ENCODE data around the gene SLC22A14.
"Not testable (repeated sequence)": the region's sequence is repeated elsewhere in the genome, so short reads cannot be mapped to it uniquely, and the experiment has no call there.

Gene SLC22A14

DNA sequence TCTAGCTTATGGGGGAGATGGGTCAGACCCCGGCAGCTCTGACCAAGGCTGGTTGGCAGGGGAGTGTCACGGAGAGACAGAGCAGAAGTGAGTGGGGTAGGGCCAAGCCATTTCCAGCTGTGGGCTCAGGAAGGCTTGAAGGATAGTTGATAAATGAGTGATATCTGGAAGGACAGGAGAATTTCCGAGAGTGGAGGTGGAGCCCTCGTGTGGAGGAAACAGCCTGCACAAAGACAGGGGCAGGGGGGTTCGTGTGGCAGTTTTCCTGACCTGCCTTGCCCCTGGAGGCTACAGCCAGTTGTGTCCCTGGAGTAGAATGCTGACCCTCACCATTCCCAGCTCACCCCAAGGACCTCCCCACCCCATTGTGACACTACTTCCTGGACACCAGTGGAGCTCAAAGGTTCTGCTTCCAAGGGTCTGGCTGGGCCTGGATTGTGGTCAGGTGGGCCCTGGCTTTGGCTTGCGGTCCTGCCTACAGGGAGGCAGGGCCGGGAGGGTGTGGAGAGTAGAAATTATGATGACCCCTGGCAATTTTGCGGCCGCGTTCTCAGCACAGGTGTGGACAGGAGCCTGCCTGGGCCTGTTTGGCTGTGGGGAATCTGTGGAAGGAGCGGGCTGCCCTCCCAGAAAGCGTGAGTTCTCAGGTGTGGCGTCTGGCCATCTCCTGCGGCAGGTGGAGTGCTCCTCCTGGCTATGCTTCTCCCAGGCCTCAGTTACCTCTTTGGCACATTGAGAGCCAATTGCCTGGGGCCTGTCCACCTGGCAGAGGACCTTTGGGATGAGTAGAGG is at the start of gene SLC22A14:
SLC22A14 (plus strand) TSS at position 400 of the 792 bp plus-strand sequence. CDS start 23,733 bp downstream, outside the sequence.
- DNase-seq (ENCODE audit: low read depth in 2 of 3, low spot score in 2 of 3) = no peak

GRCh38 chr3:38232701-38233100 is 49.4 kb upstream of the SLC22A14 start:
- no peak for DNase-seq (ENCODE audit: low read depth in 2 of 3, low spot score in 2 of 3)

DNA sequence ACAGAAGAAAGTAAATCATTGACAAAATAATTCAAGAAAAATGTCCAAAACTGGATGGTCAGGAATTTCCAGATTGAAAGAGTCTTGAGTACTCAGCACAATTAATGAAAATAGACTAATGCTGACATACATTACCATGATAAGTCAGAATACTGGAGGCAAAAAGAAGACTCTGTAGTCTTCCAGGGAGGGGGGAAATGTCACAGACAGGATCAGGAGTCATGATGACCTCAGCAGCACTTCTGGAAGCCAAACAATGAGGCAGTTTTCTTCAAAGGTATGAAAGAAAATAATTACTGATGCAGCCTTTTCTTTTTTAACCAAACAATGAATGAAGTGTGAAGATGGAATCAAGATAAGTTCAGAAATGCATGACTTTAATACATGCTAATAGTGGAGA is 46.6 kb upstream of the SLC22A14 start:
- DNase-seq (ENCODE audit: low read depth in 2 of 3, low spot score in 2 of 3) = no peak

DNA sequence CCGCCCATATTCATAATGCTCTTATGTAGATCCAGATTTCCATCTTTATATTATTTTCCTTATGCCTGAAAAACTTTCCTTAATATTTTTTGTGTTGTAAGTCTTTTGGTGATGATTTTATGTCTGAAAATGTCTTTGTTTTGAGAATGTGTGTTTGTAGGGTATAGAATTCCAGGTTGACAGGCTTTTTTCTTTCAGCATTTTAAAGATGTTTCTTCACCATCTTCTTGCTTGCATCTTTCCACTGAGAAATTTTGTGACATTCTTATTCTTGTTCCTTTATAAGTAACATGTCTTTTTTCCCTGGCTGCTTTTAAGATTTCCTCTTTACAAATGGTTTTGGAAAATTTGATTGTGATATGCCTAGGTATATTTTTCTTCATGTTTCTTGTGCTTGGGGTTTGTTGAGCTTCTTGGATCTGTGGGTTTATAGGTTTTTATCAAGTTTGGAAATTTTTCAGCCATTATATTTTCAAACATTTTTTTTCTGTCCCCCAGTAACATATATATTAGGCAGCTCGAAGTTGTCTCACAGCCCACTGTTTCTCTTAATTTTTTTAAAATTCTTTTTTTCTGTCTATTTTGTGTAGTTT is 43.6 kb upstream of the SLC22A14 start:
- DNase-seq (ENCODE audit: low read depth in 2 of 3, low spot score in 2 of 3) = no peak

- not testable (repeated sequence) for DNase-seq (ENCODE audit: low read depth in 2 of 3, low spot score in 2 of 3)
Observed at GRCh38 chr3:38242812-38243211, 39.3 kb upstream of the SLC22A14 start.

DNA sequence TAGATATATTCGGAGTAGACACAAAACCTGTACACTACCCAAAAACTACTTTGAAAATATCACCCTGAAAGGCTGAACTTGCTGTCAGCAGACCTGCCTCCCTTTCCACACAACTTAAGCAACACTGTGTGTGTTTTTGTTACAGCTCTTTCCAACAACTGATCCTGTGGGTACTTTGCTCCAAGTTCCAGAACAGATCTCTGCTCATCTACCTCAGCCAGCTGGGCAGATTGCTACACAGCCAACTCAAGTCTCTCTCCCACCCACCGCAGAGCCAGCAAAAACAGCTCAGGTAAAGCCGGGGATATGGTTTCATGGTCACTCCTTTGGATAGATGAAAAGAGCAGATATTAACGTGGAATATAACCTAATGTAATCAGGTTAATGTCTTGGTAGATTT is 36.2 kb upstream of the SLC22A14 start:
- DNase-seq (ENCODE audit: low read depth in 2 of 3, low spot score in 2 of 3) = no peak

DNA sequence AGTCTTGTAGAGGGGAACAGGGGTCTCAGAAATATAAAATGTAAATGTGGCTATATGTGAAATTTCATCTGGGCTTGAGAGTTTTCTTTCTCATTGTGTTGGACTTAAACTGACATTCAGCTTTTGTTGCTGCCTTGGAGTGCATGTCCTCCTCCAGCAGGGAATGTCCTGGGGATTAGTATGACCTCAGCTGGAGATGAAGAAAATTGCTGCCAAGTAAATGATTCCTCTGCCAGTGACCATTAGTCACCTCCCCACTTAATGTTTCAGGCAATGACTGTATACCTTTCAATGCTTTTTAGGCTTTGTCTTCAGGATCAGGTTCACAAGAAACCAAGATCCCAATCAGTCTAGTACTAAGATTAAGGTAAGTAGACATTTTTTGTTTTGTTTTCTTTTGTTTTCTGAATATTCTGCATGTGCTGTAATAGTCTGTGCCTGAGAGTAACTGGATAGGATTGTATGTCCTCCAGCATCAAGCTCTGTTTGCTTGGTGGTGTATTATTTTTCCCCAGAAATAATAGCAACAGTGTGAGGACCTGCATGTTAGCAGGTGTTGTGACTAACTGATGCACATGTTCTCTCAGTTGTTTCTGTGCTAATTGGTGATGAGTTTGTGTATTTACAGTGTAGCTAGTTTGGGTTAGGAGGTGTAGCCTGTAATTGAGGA is 34.6 kb upstream of the SLC22A14 start:
- no peak for DNase-seq (ENCODE audit: low read depth in 2 of 3, low spot score in 2 of 3)

DNA sequence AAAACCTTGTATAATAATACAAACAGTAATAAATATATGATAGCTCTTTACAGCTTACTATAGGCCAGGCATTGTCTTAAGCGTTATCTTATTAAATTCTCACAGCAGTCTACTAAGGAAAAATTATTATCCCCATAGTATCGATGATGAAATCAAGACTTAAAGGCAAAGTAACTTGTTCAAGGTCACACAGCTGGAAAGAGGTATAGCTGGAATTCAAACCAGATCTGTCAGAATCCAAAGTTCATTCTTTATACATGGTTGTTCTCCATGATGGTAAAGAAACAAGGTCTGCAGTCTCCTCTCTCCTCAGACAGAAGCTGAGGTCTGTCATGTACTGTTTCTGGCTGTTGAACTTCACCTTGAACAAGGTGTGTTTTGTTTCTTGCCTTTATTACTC is 31.9 kb upstream of the SLC22A14 start:
- DNase-seq (ENCODE audit: low read depth in 2 of 3, low spot score in 2 of 3) = no peak

- DNase-seq (ENCODE audit: low read depth in 2 of 3, low spot score in 2 of 3) = no peak
Observed at GRCh38 chr3:38251197-38251596, 30.9 kb upstream of the SLC22A14 start.

DNA sequence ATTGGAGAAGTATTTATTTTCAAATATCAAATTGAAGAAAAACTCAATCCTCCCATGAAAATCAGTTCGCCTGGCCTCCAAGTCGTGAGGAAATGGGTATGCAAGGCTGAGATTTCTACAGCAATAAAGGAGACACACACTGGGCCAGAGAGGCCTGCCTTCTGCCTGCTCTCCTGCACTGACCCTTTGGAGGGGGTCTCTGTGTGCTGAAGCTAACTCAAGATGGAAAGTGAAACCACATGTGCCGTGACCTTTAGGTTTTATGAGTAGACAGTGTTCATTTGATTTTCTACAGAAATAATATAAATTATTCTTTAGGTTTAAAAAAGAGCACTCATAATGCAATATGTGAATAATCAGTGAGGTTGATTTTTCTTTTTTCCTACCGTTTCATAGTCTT is 28.4 kb upstream of the SLC22A14 start:
- no peak for DNase-seq (ENCODE audit: low read depth in 2 of 3, low spot score in 2 of 3)

- no peak for DNase-seq (ENCODE audit: low read depth in 2 of 3, low spot score in 2 of 3)
Observed at GRCh38 chr3:38254872-38255271, 27.2 kb upstream of the SLC22A14 start.

DNA sequence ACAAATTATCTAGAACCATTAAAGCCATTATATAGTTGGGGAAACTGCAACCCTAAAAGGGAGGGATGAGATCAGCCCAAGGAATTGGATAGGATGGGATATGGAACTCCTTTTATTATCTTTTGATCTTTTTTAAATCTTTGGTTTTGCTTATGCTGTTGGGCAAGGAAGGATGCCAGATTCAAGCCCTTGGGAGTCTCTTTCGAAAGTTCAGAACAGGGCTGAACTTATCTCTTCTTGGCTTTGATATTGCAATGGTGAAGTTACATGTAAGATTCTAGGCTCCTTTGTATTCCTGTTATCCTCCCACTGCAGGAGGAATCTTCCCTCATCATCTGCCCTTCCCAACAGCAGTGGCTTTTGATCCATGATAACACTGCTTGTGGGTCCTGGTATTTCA is 26.5 kb upstream of the SLC22A14 start:
- no peak for DNase-seq (ENCODE audit: low read depth in 2 of 3, low spot score in 2 of 3)

DNA sequence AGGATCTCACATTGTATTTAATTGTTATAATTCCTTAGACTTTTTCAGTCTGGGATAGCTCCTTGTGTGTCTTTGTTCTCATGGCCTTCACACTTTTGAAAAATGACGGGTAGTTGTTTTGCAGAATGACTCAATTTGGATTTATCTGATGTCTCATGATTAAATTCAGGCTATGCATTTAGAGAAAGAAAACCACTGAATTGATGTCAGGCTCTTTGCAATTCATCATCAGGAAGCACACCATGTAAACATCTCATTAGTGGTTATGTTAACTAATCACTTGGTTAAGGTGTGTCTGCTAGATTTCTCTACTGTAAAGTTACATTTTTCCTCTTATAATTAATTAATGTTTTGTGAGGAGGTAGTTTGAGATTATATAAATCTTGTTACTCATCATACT is 24.5 kb upstream of the SLC22A14 start:
- DNase-seq (ENCODE audit: low read depth in 2 of 3, low spot score in 2 of 3) = no peak

GRCh38 chr3:38260474-38260873 is 21.6 kb upstream of the SLC22A14 start:
- DNase-seq (ENCODE audit: low read depth in 2 of 3, low spot score in 2 of 3) = no peak

DNA sequence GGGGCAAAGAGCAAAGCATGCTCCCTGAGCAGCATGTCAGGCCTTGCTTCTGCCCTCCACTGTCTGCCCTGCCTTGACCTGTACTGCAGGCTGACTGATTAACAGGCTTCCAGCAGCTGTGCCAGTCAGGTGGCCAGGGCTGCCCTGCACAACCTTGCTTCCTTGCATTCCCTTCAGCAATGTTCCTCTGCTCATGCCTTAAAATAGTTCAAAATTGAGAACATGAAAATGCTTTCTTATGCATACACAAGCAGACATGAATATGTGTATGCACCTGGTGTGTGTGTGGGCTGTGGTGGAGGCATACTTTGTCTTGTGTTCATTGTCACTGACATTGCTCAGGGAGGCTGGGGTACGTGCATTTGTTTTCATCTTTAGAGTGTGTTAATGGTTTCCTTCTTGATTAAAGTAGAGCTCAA is 17.7 kb upstream of the SLC22A14 start:
- DNase-seq (ENCODE audit: low read depth in 2 of 3, low spot score in 2 of 3) = no peak

DNA sequence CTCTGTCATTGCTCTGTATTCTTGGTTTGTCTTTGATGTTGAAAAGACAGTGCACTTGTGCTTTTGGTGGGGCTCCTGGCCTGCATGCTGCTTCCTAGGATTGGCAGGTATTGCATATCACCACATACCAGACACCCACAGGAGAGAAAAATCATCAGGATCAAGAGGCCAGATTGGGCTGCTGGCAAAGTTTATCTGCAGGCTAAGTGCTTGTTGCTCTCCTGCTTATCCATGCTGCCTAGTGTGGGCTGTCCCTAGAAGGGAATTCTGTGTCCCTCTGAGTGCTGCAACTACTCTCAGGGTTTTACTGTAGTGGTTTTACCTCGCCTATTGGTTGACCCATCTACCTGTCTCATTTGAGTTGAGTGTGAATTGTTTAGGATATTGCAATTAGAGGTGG is 17.3 kb upstream of the SLC22A14 start:
- DNase-seq (ENCODE audit: low read depth in 2 of 3, low spot score in 2 of 3) = no peak

DNA sequence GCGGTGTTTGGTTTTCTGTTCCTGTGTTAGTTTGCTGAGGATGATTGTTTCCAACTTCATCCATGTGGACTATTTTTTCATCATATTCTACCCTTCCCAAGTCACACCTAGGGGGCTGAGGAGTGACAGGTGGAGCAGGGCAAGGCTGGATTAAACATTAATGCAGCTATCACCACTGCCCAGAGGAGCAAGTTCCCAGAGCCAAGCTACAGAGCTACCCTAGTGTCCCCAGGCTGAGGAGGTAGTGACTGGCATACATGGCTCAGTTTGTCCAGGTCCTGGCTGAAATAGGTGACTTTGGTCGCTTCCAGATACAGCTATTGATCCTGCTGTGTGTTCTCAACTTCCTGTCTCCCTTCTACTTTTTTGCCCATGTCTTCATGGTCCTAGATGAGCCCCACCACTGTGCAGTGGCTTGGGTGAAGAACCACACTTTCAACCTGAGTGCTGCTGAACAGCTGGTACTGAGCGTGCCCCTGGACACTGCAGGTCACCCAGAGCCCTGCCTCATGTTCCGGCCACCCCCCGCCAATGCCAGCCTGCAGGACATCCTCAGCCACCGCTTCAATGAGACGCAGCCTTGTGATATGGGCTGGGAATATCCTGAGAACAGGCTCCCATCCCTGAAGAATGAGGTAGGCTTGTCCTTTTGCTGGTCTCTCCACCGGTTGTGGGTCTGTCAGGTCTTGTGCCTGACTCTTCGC is 16.3 kb upstream of the SLC22A14 start, which contains the start of gene SLC22A13:
SLC22A13 (plus strand) TSS at position 209 of the 704 bp plus-strand sequence; CDS start at position 258, 49 bp downstream.
- no peak for DNase-seq (ENCODE audit: low read depth in 2 of 3, low spot score in 2 of 3)

DNA sequence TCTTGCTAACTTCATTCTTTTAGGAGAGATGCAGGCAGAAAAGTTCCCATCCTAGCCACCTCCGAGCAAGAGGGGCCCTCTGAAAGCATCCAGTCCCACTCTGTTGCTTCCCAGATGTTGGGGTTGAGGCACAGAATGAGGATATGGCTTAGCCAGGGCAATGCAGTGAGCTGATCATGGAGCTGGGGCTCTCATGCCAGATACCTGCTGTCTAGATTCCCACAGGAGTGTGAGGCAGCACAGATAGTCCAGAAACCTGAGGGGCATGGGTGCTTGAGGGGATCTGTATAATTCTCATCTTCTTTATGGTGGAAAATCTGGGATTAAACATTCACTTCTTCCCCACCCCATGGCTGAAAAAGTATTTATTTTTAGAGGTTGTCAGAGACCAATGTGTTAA is 15.3 kb upstream of the SLC22A14 start:
- DNase-seq (ENCODE audit: low read depth in 2 of 3, low spot score in 2 of 3) = no peak

GRCh38 chr3:38267662-38268061 is 14.4 kb upstream of the SLC22A14 start:
- no peak for DNase-seq (ENCODE audit: low read depth in 2 of 3, low spot score in 2 of 3)

DNA sequence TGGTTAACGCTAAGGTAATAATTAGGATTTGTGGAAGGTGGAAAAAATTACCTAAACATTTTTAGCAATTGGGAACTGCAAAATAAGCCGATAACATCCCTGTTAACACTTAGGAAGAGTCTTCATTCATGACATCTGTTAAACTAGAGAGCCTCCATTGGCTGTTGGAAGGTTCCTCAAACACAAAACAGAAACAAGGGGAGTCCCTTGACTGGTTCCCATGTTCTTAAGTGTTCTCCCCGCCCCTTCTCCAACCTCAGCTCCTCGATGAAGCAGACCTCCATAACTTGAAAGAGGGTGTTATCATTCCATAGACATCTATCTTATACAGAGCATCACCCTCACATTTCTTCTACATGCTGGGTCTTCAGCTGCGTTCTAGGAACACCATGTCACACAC is 14.0 kb upstream of the SLC22A14 start:
- DNase-seq (ENCODE audit: low read depth in 2 of 3, low spot score in 2 of 3) = no peak

DNA sequence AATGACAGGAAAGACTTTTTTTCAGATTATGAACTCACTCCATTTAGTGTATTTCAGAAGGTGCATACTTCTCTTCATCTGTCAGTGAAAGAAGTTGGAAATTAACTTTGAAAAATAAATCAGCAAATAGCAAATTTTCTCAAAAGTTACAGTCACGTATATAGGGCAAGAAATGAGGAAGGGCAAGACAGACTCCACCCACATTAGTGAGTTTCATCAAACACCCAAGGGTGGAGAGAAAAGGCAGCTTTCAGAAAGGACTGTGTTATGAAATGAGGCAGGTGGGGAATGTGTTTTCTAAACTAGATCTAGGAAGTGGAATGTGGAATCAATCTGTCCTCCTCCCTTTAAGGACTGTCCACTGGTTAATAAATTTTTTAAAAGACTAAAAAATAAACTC is 13.6 kb upstream of the SLC22A14 start:
- DNase-seq (ENCODE audit: low read depth in 2 of 3, low spot score in 2 of 3) = no peak

DNA sequence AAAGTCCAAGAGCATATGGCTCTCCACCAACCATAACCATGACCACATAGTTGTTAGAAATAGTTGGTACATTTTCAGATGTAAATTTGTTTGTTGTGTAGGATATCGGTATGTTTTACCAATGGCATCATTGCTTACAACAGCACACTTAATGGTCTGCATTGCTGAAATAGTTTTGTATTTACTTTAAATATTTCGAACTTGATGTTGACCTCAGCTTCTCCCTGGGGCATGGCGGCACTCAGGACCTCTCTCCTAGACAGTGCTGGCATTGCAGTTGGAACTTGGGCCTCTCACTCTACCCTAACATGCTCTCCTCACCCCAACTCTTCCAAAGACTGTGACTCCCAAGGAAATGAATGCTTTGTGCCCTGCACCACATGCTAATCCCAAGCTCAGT is 11.5 kb upstream of the SLC22A14 start:
- no peak for DNase-seq (ENCODE audit: low read depth in 2 of 3, low spot score in 2 of 3)

Measured in activated CD8-positive, alpha-beta memory T cell treated with anti-CD3 and anti-CD28 coated beads for 48 hours (primary cell).